HCT116 (cell line): Measurements from ENCODE around the gene HSD17B10.

ENCODE experiments used
- EZH2 ChIP-seq: fragments of 200-600 bp; sonication (generic); IDR thresholded peaks from 2 replicates; pipeline ENCODE4 v1.6.1; 2017; ENCODE audit warnings: antibody characterized with exemption, mixed run types
- EZH2phosphoT487 ChIP-seq: fragments of 200-600 bp; IDR thresholded peaks from 2 replicates; pipeline ENCODE4 v1.6.1; 2018; ENCODE audit warnings: antibody characterized with exemption, borderline replicate concordance
- JUND ChIP-seq: IDR thresholded peaks from 2 replicates; pipeline ENCODE4 v1.6.1; 2012
- POLR2A ChIP-seq: IDR thresholded peaks from 2 replicates; pipeline ENCODE4 v1.7.0; 2011; ENCODE audit warnings: borderline replicate concordance; ENCODE audit not compliant: insufficient read depth, insufficient read length; ENCODE audit errors: extremely low read depth
- POLR2AphosphoS5 ChIP-seq: IDR thresholded peaks from 2 replicates; pipeline ENCODE4 v1.6.1; 2011; ENCODE audit warnings: mild to moderate bottlenecking, low read depth, low read length, moderate library complexity
- RAD21 ChIP-seq: IDR thresholded peaks from 2 replicates; pipeline ENCODE4 v1.6.1; 2012; ENCODE audit warnings: low read depth, mild to moderate bottlenecking
- YY1 ChIP-seq: IDR thresholded peaks from 2 replicates; pipeline ENCODE4 v1.6.1; 2011; ENCODE audit warnings: low read length, low read depth, moderate library complexity, mild to moderate bottlenecking; ENCODE audit not compliant: insufficient replicate concordance; ENCODE audit errors: extremely low read depth
- TF ChIP-seq, protein P1 (sequence below): IDR thresholded peaks from 2 replicates; pipeline ENCODE4 v1.6.1; 2012
- TF ChIP-seq, protein P2 (sequence below), 3 experiments: fragments of 200-600 bp in 1 of 3; sonication (generic) in 1 of 3; IDR thresholded peaks in 2 of 3; conservative IDR thresholded peaks in 1 of 3; 2 replicates each; pipeline ENCODE4 v1.5.1; 2012 to 2017; ENCODE audit warnings: low read depth in 2 of 3, low read length in 2 of 3, antibody characterized with exemption in 1 of 3, borderline replicate concordance in 1 of 3, control low read depth in 1 of 3, mild to moderate bottlenecking in 1 of 3, mixed read lengths in 1 of 3, mixed run types in 1 of 3, moderate library complexity in 1 of 3; ENCODE audit not compliant: insufficient read depth in 1 of 3

DNA sequence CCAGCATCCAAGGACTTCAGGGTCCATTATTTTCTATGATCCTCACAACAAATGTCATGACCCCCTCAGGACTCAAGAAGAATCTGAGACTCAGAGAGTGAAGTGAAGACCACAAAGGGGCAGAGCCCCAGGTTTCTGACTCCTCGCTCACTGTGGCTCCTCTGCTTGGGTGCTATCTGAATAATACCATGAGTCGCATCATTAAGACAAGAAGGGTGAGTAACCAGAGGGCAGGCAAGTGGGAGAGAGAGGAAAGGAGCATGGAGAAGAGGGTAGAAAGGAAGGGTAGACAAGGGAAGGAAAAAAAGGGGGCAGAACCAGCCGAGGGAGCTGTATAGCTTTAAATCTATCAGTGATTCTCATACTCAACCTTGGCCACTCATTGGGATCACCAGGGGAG lies 15.5 kb upstream of the HSD17B10 start:
- TF ChIP-seq, protein P1, sequence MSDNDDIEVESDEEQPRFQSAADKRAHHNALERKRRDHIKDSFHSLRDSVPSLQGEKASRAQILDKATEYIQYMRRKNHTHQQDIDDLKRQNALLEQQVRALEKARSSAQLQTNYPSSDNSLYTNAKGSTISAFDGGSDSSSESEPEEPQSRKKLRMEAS, result no peak
- TF ChIP-seq, protein P2, sequence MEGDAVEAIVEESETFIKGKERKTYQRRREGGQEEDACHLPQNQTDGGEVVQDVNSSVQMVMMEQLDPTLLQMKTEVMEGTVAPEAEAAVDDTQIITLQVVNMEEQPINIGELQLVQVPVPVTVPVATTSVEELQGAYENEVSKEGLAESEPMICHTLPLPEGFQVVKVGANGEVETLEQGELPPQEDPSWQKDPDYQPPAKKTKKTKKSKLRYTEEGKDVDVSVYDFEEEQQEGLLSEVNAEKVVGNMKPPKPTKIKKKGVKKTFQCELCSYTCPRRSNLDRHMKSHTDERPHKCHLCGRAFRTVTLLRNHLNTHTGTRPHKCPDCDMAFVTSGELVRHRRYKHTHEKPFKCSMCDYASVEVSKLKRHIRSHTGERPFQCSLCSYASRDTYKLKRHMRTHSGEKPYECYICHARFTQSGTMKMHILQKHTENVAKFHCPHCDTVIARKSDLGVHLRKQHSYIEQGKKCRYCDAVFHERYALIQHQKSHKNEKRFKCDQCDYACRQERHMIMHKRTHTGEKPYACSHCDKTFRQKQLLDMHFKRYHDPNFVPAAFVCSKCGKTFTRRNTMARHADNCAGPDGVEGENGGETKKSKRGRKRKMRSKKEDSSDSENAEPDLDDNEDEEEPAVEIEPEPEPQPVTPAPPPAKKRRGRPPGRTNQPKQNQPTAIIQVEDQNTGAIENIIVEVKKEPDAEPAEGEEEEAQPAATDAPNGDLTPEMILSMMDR (IDR thresholded peaks at IDR 0.05 in 2 of 3, conservative IDR thresholded peaks at IDR 0.05 in 1 of 3; ENCODE audit: borderline replicate concordance in 1 of 3, insufficient read depth in 1 of 3, low read depth in 2 of 3, low read length in 2 of 3), result no peak
- TF ChIP-seq EZH2 (no peak), POLR2AphosphoS5 (no peak), YY1 (no peak), POLR2A (no peak), JUND (no peak), EZH2phosphoT487 (no peak), RAD21 (no peak)
